T1000 (cell line): Measurements from ENCODE around the gene GJB5.
A peak's percentile ranks its signal among the peaks of the same experiment; 100 is the strongest.
"Not testable (repeated sequence)": the region's sequence is repeated elsewhere in the genome, so short reads cannot be mapped to it uniquely, and the experiment has no call there.

Experiments
- DNase-seq: peaks from one replicate; lab custom pipeline; 2025; ENCODE audit warnings: mixed read lengths; lab: John Stamatoyannopoulos, UW

GJB5 gene

GRCh38 chr1:34745666-34746065, 9.2 kb upstream of the GJB5 start:
- DNase-seq = no peak

GRCh38 chr1:34746101-34746500, 8.7 kb upstream of the GJB5 start:
- DNase-seq = no peak

GRCh38 chr1:34746785-34747637, 7.8 kb upstream of the GJB5 start:
- no peak for DNase-seq

GRCh38 chr1:34747638-34747941, 7.3 kb upstream of the GJB5 start:
- DNase-seq = no peak

GRCh38 chr1:34749992-34750391, 4.9 kb upstream of the GJB5 start:
- DNase-seq = no peak

GRCh38 chr1:34750610-34751009, 4.2 kb upstream of the GJB5 start:
- no peak for DNase-seq

GRCh38 chr1:34753163-34753562, 1.7 kb upstream of the GJB5 start:
- no peak for DNase-seq

- DNase-seq = no peak
These were observed 1.1 kb downstream of the GJB5 start for GRCh38 chr1:34755961-34756360.

- DNase-seq = no peak
These were observed 2.5 kb downstream of the GJB5 start for GRCh38 chr1:34757386-34757785.

- no peak for DNase-seq
These were observed 3.9 kb downstream of the GJB5 start for GRCh38 chr1:34758751-34759150.

- DNase-seq = no peak
These were observed 4.9 kb downstream of the GJB5 start, which contains the start of gene GJB4 for GRCh38 chr1:34759503-34760357. TSS of gene GJB4 (plus strand) at chr1:34759740. CDS start at chr1:34761255, 1,515 bp downstream.

GRCh38 chr1:34761176-34761761, 6.4 kb downstream of the GJB5 start:
- DNase-seq = no peak

GRCh38 chr1:34761776-34762307, 7.0 kb downstream of the GJB5 start:
- DNase-seq = no peak

GRCh38 chr1:34762474-34763141, 7.8 kb downstream of the GJB5 start:
- peak; percentile 38 for DNase-seq

- peak; percentile 54 for DNase-seq
These were observed 8.4 kb downstream of the GJB5 start for GRCh38 chr1:34763142-34763781.

GRCh38 chr1:34768856-34769255, 14.0 kb downstream of the GJB5 start:
- DNase-seq = no peak

GRCh38 chr1:34770891-34771504, 16.2 kb downstream of the GJB5 start:
- no peak for DNase-seq

- no peak for DNase-seq
These were observed 16.9 kb downstream of the GJB5 start for GRCh38 chr1:34771573-34772371.

GRCh38 chr1:34773114-34773513, 18.3 kb downstream of the GJB5 start:
- DNase-seq = not testable (repeated sequence)

- no peak for DNase-seq
These were observed 20.1 kb downstream of the GJB5 start for GRCh38 chr1:34774957-34775356.
